OCI-LY1 (cell line): ENCODE results near the gene GPRIN3.

Source experiments
- CTCF ChIP-seq: fragments of 200-600 bp; sonication (generic), shearing (Covaris generic); IDR thresholded peaks from 2 replicates; pipeline ENCODE4 v1.5.1; 2017; ENCODE audit warnings: mild to moderate bottlenecking, antibody characterized with exemption, low read length, moderate library complexity, mixed read lengths
- EZH2 ChIP-seq: fragments of 200-600 bp; sonication (generic), shearing (Covaris generic); IDR thresholded peaks from 2 replicates; pipeline ENCODE4 v1.8.0; 2017; ENCODE audit warnings: borderline replicate concordance, mixed run types, mild to moderate bottlenecking, antibody characterized with exemption, low read length, moderate library complexity, mixed read lengths

- no peak for TF ChIP-seq CTCF
- no peak for TF ChIP-seq EZH2
Observed at GRCh38 chr4:89338206-89338605, 30.6 kb upstream of the GPRIN3 start.
